Kidney tubule cell (primary cell): ENCODE results near the gene MYO10.
A peak's percentile ranks its signal among the peaks of the same experiment; 100 is the strongest.

Experiments used
- DNase-seq: peaks from one replicate; pipeline ENCODE4 v3.0.0-alpha.2; 2018; ENCODE audit warnings: low spot score

MYO10 gene

DNA sequence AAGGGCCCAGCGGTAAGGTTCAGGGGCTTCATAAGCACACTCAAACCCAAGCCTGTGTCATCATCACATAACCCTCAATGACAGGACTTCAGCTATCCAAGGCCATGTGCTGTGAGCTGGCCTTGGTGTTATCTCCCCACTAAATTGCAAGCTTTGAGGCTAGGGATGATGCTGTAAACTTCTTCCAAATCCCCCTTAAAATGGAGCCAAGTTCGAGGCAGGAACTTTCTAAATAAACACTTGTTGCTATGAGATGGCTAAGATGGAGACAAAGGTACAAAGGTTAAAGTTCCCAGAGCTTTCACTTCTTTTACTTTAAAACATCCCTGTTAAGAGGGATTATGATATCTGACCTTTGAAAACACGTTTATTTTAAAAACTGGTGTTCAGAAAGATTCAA, 123.6 kb downstream of the MYO10 start:
- no peak for DNase-seq

- DNase-seq, result no peak
These were observed 125.8 kb downstream of the MYO10 start for GRCh38 chr5:16810208-16810854.

GRCh38 chr5:16809395-16810207, 126.5 kb downstream of the MYO10 start:
- peak; percentile 52 for DNase-seq

GRCh38 chr5:16809010-16809394, 127.1 kb downstream of the MYO10 start:
- no peak for DNase-seq

- DNase-seq, result no peak
These were observed 128.1 kb downstream of the MYO10 start for GRCh38 chr5:16808021-16808420.

- no peak for DNase-seq
These were observed 128.6 kb downstream of the MYO10 start for GRCh38 chr5:16807547-16807864.

- DNase-seq, result no peak
These were observed 129.2 kb downstream of the MYO10 start for GRCh38 chr5:16806711-16807546.

DNA sequence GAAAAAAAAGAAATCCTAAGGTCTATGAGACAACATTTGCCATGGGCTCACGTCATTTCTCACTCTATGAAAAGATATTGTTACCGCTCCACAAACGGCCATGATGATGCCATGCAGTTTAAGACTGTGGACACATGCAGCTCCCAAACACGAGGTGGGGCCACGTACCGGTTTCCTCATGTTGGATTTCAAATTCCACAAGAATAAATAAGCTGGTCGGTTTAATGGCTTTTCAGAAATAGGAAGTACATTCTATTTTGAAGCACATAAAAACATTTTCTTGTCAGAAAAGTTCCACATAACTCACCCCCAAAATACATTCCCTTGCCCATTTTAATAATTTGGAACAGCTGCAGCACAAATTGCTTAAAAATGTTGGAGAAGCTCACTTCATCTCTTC, 130.6 kb downstream of the MYO10 start:
- no peak for DNase-seq

GRCh38 chr5:16803831-16804230, 132.3 kb downstream of the MYO10 start:
- DNase-seq, result no peak

GRCh38 chr5:16800477-16800876, 135.6 kb downstream of the MYO10 start:
- DNase-seq, result no peak

DNA sequence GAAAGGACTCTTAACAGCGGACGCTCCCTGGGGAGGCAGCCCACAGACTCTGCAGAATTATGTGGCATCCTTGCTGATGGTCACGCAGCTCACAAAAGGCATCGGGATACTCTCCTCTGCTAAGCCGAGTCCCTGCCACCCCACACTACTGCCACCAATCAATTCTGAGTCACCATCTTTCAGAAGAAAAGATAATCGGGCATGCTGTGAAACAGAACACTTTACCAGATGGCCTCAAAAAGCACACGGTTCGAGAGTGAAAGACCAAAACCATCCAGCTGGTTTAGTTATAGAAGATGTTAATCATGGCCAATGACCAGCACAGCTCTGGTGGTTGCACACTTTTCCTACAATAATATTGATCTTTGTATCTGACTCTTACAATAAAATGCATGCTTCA, 136.3 kb downstream of the MYO10 start:
- no peak for DNase-seq

- no peak for DNase-seq
These were observed 138.1 kb downstream of the MYO10 start for GRCh38 chr5:16797951-16798350.

- no peak for DNase-seq
These were observed 141.7 kb downstream of the MYO10 start for GRCh38 chr5:16794269-16794913.

DNA sequence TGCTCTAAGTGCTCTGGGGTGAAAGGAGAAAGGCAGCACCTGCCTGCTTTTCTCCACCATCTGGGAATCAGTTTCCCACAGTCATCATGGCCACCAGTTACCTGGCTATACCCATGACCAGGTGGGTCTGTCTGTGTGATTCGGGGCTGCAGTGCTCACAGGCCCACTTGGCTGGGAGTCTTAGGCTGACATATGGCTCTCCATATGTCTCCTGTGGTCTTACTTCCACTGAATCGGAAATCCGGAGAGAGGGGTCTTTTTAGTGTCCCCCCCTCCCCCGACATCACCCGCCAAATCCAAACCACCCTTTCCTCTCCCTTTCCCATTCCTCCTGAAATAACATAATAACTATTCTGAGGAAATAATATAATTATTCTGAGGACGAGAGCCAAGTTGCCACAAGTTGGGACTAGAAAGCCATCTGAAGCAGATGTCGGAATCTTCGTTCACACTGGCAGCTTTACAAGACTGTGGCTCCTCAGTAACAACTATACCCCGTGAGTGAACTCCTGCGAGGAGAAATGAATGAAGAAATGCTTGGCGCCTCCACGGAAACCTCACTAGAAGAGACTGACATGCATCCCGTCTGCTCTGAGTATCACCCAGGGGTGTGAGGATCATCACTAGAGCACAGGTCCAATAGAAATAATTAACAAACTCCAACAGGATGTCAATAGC, 143.4 kb downstream of the MYO10 start:
- DNase-seq, result no peak

GRCh38 chr5:16791904-16792597, 144.0 kb downstream of the MYO10 start:
- no peak for DNase-seq

DNA sequence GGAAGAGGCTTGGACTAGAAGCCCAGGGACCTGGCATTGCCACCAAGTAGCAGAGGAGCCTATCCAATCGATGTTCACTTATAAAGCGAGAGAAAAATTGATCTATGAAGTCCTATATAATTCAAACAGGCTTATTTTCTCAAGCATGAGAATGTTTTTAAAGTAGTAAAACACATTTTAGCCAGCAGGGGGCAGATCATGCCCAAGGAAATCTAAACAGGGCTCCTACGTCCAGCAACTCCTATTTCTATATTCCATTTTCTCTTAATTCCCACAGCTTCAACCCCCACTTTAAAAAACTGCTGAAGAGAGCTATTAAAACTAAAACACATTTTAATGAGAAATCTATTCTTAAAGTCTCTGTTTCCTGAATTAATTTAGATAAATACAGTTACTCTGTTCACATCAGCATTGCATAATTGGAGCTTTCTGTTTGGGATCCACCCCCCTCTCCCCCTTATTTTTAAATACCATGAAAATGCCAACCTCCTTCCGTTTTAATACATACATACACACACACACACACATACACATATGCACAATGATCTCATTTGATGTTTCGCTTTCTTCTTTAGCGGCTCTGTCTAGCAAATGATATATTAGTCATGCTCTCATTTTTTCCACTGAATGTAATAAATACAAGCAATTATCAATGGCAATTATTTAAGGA, 144.9 kb downstream of the MYO10 start:
- DNase-seq, result peak; percentile 69

- no peak for DNase-seq
These were observed 147.1 kb downstream of the MYO10 start for GRCh38 chr5:16788957-16789356.

DNA sequence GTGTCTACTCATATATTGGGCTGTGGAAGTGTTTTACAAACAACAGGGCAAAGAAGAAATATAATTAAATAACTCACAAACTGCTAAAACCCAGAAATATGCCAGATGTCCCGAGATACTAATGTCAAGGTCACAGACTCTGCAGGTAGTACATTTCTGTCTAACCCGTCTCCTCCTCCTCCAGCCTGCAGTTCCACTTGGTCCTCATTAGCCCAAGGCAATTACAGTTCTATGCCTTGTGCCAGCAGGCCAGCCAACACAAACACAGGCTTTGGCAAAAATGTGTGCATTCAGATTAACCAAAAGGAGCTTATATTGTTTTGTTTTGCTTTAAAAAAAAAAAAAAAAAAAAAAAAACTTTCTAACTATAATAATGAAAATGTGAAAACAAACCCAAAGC, 148.8 kb downstream of the MYO10 start:
- DNase-seq, result no peak

GRCh38 chr5:16784843-16785791, 151.0 kb downstream of the MYO10 start:
- peak; percentile 17 for DNase-seq

DNA sequence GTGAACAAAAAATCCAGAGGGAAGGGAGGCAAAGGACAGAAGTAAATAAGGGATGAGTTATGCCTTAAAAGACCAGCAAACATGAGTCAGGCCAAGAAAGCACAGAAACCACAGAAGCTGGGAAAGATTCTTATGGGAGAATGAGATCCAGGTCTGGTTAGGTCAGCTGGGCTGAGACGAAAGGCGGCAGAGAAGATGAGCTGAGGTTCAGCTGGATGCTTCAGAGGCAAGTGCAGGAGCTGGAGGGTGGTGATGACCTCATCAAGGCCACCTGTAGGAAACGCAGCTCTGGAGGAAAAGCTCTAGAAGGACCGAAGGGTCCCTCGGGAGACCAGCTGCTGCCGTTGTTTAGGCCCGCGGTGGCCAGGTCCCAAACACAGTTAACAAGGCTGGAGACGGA, 152.0 kb downstream of the MYO10 start:
- peak; percentile 73 for DNase-seq
